NOMO-1 (cell line): ENCODE results near the gene MMP11.

Source experiments
- DNase-seq, 2 experiments: peaks; one replicate each; lab custom pipeline; 2025; ENCODE audit not compliant: unreplicated experiment in 2 of 2; lab: John Stamatoyannopoulos, UW

MMP11 gene

DNA sequence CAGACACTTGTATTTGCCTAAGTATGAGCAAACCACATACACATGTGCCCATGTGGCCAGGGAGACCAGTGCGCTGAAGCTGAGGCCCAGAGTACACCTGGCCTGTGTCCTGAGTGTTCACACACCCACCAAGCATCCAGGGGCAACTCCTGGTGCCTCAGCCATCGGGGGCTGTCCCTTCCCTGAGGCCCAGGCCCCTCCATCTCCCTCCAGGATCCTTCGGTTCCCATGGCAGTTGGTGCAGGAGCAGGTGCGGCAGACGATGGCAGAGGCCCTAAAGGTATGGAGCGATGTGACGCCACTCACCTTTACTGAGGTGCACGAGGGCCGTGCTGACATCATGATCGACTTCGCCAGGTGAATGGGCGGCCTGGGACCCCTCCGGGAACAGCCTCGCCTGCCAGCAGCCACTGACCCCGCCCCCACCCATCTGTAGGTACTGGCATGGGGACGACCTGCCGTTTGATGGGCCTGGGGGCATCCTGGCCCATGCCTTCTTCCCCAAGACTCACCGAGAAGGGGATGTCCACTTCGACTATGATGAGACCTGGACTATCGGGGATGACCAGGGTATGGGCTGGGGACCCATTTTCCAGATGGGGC is 7.6 kb downstream of the MMP11 start:
- no peak for DNase-seq

DNA sequence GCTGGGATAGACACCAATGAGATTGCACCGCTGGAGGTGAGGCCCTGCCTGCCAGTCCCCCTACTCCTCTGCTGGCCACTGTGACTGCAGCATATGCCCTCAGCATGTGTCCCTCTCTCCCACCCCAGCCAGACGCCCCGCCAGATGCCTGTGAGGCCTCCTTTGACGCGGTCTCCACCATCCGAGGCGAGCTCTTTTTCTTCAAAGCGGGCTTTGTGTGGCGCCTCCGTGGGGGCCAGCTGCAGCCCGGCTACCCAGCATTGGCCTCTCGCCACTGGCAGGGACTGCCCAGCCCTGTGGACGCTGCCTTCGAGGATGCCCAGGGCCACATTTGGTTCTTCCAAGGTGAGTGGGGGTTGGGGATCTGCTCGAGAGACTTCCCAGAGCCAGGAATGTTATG is 8.4 kb downstream of the MMP11 start:
- no peak for DNase-seq

DNA sequence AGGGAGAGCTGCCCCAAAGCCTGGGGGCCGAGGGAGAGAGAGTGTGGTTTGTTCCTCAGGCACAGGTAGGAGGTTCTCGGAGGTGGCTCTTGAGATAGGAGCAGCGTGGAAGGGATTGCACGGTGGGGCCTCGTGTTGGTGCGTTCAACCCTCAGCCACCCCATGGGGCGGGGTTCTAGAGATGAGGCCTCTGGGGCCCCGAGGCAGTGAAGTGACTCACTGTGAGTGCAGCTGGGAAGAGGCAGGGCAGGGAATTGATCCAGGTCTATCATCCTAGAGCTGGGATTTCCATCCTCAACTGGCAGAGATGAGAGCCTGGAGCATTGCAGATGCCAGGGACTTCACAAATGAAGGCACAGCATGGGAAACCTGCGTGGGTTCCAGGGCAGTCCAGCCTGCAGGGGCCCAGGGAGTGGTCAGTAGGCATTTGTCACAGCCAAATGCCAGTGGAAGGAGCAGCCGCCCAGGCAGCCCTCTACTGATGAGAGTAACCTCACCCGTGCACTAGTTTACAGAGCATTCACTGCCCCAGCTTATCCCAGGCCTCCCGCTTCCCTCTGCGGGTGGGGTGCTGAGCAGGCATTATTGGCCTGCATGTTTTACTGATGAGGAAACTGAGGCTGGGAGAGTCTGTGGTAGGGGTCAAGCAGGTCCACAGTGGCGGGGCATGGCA is 9.0 kb downstream of the MMP11 start:
- DNase-seq = no peak

DNA sequence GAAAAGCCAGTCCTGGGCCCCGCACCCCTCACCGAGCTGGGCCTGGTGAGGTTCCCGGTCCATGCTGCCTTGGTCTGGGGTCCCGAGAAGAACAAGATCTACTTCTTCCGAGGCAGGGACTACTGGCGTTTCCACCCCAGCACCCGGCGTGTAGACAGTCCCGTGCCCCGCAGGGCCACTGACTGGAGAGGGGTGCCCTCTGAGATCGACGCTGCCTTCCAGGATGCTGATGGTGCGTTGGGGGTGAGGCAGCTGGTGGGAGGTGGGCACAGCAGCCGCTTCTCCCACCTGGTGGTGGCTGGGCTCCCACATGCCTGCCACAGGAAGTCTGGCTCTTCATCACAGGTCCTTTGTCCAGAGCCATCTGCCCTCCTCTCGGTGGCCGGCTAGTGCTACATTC is 9.6 kb downstream of the MMP11 start:
- DNase-seq = no peak

DNA sequence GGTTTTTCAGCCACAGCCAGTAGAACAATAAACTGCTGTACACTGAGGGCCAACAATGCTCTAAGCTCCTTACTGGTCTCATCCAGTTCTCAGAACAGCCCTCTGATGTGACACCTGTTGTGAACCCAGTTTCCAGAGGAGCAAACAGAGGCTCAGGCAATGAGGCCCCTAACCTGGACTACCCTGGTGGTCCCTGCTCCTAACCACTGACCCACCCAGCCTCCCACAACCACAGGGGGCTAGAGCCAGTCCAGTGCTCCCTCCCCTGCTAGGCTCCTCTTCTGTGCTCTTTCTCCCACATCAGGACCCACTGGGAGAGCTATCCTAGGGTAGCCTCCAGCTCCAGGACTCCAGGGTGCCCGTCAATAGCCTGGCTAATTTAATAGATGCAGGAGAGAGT is 10.1 kb downstream of the MMP11 start:
- DNase-seq = no peak

DNA sequence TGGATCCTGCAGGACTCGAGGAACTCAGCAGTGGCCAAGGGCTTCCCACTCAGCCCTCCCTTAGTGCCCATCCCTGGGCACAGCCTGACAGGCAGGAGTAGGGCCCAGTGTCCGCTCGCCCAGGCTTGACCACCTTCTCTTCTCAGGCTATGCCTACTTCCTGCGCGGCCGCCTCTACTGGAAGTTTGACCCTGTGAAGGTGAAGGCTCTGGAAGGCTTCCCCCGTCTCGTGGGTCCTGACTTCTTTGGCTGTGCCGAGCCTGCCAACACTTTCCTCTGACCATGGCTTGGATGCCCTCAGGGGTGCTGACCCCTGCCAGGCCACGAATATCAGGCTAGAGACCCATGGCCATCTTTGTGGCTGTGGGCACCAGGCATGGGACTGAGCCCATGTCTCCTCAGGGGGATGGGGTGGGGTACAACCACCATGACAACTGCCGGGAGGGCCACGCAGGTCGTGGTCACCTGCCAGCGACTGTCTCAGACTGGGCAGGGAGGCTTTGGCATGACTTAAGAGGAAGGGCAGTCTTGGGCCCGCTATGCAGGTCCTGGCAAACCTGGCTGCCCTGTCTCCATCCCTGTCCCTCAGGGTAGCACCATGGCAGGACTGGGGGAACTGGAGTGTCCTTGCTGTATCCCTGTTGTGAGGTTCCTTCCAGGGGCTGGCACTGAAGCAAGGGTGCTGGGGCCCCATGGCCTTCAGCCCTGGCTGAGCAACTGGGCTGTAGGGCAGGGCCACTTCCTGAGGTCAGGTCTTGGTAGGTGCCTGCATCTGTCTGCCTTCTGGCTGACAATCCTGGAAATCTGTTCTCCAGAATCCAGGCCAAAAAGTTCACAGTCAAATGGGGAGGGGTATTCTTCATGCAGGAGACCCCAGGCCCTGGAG is 10.9 kb downstream of the MMP11 start:
- no peak for DNase-seq

DNA sequence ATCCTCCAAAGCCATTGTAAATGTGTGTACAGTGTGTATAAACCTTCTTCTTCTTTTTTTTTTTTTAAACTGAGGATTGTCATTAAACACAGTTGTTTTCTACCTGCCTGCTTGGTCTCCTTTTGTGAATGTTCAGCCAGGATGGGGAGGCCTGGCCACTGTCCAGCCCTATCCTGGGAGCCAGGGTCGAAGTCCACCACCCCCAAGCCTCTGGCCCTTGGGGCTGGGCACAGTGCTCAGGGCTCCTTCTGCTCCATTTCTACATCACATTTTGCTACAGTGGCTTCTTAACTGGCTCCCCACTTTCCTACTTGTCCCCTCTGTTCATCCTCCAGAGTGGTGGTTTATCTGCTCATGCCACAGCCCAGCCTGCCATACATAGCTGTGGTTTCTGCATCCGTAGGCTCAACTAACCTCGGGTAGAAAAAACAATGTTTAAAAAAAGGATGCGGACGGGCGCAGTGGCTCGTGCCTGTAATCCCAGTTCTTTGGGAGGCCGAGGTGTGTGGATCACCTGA is 11.6 kb downstream of the MMP11 start:
- DNase-seq = no peak

DNA sequence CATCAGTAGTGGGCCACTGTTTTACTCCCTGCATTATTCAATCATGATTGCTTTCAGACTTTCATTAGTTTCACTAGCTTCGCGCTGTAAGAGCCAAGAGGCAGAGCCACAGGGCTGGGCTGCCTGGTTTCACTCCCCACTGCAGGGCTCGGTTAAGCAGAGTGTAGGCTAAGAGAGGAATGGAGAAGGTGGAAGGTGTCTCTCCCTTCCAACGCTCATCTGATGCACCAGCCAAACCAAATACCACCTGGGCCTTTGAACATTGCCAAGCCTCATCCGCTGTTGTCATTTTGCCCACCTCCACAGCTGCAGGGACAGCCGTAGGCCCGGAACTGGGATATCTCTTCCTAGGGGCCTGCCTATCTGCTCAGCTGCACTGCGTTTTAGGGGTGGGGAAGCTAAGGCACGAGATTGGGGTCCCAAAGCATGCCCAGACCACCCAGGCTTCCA is 13.6 kb downstream of the MMP11 start:
- no peak for DNase-seq

DNA sequence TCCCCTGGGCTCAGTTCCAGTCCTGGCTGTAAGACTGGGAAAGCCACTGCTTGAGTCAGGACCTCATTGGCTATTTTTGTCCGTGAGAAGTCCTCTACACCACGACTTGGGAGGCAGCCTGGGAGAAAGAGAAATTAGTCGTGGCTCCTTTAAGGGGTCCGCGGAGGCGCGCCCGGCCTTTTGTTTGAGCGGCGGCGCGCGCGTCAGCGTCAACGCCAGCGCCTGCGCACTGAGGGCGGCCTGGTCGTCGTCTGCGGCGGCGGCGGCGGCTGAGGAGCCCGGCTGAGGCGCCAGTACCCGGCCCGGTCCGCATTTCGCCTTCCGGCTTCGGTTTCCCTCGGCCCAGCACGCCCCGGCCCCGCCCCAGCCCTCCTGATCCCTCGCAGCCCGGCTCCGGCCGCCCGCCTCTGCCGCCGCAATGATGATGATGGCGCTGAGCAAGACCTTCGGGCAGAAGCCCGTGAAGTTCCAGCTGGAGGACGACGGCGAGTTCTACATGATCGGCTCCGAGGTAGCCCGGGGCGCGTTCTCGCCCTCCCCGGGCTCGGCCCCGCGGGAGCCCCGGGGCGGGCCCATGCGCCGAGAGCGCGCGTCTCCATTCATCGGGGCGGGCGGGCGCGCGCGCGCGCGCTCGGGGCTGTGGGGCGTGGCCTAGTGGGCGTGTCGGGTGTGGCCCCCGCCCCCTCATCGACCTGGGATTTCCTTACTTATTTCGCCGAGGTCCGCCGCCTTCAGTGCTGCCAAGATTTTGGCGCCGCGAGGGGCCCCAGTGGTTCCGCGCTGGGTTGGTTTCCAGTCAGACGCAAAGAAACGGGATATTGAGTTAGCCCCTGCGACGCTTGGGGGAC is 14.3 kb downstream of the MMP11 start, which contains the start of gene SMARCB1:
SMARCB1 (plus strand) TSS at position 215 of the 848 bp plus-strand sequence; CDS start at position 419, 204 bp downstream.
- DNase-seq = peak; percentile 78 to 81

DNA sequence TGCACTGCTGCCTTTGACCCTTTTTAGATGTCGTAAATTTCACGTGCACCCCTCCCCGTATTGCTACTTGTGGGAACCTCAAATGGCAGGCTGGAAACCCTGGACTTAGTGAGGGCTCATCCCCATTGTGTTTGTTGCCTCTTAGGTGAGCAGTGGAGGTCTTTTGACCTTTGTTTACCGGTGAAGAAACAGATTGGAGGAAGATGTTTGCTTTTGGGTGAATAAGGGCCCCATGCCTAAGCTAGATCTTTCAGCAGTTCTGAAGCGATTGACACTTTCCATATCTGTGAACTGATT is 14.9 kb downstream of the MMP11 start:
- no peak for DNase-seq

DNA sequence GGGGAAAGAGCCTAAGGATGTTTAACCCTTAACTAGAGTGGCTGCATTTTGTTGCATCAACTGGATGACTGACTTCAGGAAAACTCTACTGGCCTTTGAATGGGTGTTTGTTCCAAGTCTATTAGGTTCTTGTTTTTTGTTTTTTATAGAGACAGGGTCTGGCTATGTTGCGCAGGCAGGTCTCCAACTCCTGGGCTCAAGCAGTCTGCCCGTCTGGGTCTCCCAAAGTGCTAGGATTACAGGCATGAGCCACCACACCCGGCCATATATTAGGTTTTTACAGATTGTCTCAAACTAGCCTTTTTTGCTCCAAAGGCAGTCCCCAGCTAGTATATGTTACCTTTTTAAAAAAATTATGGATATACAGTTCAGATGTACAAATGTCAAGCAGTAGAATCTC is 15.3 kb downstream of the MMP11 start:
- DNase-seq = no peak

DNA sequence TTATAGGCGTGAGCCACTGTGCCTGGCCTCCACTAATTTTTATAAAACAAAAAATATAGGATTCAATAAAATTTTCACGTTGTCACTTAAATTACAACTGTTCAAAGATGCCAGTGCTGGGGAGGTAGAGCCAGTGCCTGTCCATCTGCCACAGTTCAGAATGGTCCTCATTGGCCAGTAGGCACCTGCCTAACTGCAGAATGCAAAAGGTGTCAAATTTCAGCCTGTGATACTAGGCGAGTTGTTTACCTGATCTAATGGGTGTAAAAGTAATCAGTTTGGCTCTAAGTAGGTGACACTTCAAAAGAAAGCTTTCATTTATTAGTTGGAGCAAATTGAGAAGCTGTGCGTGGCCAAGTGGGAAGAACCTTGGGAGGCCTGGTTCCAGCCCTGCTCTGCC is 16.5 kb downstream of the MMP11 start:
- DNase-seq = no peak

DNA sequence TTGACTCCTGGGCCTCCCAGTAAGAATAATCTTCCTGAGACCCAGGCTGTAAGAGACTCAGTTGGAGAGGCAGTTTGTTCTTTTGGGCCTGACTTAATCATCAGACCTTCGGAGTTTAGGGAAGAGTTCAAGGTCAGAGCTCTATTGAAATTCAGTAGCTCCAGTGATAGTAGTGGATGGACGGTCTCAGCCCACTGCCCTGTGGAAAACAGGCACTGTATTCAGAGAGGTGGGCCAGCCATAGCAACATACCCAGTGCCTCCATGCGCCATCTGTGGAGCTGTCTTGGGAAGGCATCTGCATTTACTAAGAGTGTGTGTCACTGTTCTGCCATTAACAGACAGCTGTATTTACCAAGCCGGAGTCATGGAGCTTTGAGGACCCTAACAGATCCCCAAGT is 17.0 kb downstream of the MMP11 start:
- DNase-seq = no peak

DNA sequence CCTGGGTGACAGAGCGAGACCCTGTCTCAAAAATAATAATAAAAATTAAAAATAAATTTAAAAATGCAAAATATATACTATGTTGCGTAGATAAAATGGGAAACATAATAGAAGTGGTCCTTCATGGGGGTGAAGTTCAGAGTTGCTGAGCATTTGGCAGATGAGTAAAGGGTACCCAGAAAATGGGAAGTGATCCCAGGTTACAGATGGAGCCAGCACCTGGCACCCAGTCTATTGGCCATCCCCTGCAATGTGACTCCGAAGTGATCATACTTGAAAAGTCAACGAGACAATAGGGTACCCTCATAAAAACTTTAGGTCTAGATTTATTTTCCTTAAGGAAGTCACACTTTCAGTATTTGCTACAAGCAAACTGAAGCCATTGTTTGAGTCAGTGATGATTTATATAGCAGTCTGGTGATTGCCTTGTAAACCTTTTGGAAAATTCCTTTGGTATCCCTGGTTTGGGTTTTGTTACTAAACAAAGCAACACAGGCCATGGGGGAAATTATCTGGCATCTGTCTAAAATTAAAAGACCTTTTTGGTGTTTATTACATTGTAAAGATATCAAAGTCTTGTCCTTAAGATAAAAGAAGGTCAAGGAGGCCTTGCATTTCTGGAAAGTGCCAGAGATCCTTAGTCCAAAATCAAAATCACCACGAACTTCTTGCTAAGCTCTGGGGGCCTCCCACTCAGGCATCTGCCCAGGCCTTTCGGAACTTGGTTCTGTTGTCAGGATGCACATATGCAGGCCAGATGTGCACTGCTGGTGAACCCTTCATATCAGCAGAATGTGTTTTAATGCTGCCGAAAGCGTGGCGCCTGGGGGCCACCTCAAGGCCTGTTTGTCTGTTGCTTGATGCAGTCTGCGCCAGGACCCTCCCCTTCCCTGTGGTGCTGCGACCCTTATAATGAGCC is 18.4 kb downstream of the MMP11 start:
- DNase-seq = no peak

DNA sequence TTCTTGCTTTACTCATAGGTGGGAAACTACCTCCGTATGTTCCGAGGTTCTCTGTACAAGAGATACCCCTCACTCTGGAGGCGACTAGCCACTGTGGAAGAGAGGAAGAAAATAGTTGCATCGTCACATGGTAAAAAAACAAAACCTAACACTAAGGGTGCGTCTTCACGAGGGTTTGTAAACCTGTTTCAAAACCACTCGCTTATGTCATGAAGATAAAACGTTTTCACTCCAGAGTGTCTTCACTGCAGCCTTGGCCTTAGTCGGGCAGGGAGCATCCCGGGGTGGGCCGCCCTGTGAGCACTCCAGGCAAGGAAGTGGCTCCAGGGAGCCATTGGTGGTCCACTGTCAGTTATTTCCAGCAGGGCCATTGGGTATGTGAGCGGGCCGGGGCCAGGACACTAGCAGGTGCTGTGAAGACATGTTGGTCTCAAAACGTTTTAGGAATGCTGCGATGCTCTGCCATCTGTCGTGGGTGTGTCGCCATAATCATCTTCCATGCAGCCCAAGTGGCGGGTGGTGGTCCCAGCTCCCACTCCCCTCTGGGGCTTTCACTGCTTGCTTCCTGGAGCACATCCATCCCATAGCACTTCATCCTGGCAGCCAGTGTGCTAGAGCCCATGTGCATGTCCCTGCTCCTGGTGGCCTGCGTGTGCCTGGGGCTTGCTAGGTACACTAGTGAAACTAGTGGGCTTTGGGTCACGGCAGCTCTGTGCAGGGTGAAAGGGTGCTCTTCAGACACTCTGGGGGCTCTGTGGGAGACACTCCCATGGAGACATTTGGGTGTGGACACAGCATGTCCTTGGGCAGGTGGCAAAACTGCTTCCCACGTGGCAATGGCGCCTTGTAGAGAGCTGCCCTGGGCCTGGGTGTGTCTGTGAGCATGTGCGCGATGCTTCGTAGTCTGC is 19.3 kb downstream of the MMP11 start:
- no peak for DNase-seq

DNA sequence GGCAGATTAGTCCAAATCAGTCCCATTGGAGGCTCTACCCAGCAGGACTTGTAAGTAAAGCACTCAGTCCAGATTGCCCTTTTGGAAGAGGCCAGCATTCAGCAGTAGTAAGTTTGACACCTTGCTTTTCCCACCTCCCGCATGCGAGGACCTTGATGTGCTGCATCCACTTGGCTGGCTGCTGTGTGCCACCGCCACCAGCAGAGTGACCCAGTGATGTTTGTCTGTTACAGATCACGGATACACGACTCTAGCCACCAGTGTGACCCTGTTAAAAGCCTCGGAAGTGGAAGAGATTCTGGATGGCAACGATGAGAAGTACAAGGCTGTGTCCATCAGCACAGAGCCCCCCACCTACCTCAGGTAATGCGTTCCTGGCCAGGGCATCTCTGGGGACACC is 20.7 kb downstream of the MMP11 start:
- DNase-seq = no peak

DNA sequence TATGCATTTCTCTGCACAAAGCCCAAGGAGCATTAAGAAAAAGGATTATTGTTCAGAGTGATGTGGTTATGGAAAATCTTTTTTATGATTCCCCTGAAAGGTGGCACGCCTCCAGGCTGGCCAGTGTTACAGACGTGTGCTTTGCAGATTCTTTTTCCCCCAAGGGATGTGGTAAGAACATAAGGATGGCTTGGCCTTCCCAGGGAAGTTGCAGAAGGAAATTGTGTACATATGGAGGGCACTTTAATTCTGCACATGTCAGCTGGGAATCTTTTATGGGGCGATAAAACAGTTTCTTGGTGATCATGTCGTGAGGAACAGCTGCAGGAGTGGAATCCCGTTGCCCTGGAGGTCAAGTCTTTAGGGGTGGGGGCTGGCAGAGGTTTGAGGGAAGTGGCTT is 23.8 kb downstream of the MMP11 start:
- DNase-seq = no peak

DNA sequence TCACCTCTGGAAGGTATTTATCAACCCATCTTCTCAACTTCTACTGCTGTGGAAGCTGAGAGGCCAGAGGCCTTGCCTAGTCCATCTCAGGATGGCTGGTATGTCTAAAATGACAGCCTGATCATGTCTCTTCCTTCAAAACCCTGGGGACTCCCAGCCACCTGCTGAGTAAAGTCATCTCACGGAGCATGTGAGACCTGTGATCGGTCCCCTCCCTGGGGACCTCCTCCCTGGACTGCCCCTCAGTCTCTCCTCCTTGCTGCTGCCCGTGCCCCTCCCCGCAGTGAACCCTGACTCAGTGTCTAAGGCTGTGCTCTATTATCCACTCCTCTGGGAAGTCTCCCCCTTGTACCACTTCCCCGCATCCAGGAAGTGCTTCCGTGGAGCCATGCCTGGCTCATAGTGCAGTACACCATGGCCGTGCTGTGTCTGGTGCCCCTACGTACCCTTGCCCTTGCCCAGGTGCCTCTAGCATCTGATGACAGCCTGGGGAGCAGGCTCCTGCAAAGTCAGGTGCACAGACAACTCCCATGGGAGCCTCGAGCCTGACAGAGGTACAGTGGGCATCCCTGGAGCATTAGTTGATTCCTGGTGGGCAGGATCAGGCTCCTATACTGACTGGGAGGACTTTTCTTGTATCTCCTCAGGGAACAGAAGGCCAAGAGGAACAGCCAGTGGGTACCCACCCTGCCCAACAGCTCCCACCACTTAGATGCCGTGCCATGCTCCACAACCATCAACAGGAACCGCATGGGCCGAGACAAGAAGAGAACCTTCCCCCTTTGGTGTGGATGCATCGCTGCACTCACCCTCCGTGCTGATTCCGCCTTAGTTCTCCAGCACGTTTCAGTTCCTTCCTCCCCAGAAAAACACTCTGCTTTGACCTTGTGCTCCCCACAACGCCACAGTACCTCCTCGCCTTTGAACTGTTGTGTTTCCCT is 27.9 kb downstream of the MMP11 start:
- DNase-seq = no peak
